WTC11 (cell line): ENCODE measurements around the gene ASIC1.

Experiments used
- HMGA2 ChIP-seq: fragments of 250-450 bp; sonication (Bioruptor Pico); IDR thresholded peaks from 2 replicates; pipeline ENCODE4 v1.4.0; 2021; ENCODE audit warnings: mild to moderate bottlenecking, moderate library complexity
- SP1 ChIP-seq: sonication (generic); formaldehyde crosslinking; conservative IDR thresholded peaks from 2 replicates; pipeline ENCODE4 v1.8.1; 2022; ENCODE audit warnings: missing genetic modification reagents
- TF ChIP-seq, protein P1 (sequence below): sonication (generic); formaldehyde crosslinking; IDR thresholded peaks from 2 replicates; pipeline ENCODE4 v1.8.1; 2022; ENCODE audit warnings: low read depth, missing genetic modification reagents, borderline replicate concordance
- TF ChIP-seq, protein P2 (sequence below): fragments of 200-600 bp; IDR thresholded peaks from 2 replicates; pipeline ENCODE4 v1.8.0; 2022; ENCODE audit warnings: antibody characterized with exemption

DNA sequence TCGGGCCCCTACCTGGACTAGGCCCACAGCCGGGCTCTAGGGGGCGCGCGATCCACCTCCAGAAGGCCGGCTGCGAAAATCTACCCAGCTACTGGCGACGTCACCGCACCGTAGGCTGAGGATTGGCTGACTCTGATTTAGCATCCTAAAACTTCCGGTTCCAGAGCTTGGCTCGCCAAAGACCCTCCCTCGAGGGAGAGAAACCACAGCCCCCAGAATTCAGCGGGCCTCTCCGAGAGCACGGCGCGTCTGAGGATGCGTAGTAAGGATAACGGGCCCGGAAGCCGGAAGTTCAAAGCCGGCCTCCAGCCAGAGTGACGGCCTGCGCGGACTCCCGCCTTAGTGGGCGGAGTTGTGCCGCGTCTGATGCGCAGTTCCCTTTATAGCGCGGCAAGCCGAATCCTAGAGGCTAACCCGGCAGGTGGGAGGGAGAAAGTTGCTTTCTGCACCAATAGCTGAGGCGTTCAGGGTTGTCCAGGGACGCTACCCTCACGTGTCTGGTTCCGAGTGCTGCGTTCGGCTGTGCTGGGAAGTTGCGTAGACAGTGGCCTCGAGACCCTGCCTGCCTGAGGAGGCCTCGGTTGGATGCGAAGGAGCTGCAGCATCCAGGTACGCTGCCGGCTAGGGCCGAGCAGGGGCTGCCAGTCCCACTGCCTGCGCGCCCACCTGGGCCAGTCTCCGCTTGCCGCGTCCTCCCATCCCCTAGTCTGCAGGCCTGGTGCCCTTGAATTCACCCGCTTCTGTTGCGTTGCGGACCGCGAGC, 54.5 kb downstream of the ASIC1 start, which contains the start of gene COX14:
- TF ChIP-seq, protein P1, sequence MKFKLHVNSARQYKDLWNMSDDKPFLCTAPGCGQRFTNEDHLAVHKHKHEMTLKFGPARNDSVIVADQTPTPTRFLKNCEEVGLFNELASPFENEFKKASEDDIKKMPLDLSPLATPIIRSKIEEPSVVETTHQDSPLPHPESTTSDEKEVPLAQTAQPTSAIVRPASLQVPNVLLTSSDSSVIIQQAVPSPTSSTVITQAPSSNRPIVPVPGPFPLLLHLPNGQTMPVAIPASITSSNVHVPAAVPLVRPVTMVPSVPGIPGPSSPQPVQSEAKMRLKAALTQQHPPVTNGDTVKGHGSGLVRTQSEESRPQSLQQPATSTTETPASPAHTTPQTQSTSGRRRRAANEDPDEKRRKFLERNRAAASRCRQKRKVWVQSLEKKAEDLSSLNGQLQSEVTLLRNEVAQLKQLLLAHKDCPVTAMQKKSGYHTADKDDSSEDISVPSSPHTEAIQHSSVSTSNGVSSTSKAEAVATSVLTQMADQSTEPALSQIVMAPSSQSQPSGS: no peak
- TF ChIP-seq, protein P2, sequence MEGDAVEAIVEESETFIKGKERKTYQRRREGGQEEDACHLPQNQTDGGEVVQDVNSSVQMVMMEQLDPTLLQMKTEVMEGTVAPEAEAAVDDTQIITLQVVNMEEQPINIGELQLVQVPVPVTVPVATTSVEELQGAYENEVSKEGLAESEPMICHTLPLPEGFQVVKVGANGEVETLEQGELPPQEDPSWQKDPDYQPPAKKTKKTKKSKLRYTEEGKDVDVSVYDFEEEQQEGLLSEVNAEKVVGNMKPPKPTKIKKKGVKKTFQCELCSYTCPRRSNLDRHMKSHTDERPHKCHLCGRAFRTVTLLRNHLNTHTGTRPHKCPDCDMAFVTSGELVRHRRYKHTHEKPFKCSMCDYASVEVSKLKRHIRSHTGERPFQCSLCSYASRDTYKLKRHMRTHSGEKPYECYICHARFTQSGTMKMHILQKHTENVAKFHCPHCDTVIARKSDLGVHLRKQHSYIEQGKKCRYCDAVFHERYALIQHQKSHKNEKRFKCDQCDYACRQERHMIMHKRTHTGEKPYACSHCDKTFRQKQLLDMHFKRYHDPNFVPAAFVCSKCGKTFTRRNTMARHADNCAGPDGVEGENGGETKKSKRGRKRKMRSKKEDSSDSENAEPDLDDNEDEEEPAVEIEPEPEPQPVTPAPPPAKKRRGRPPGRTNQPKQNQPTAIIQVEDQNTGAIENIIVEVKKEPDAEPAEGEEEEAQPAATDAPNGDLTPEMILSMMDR: peak; percentile 70
- TF ChIP-seq HMGA2 (CRISPR knock-in tag) (no peak), SP1 (CRISPR knock-in tag) (peak; percentile 81)
